Activated naive CD8-positive, alpha-beta T cell (primary cell): Measurements from ENCODE around the gene C13orf46.
"Not testable (repeated sequence)": the region's sequence is repeated elsewhere in the genome, so short reads cannot be mapped to it uniquely, and the experiment has no call there.

Source experiments
- H3K27ac Mint-ChIP-seq: one replicate; pipeline ENCODE4 v1.8.0; 2021; ENCODE audit warnings: mixed read lengths
- H3K27me3 Mint-ChIP-seq: one replicate; pipeline ENCODE4 v1.8.0; 2021; ENCODE audit warnings: mixed read lengths
- H3K36me3 Mint-ChIP-seq: one replicate; pipeline ENCODE4 v1.8.0; 2021; ENCODE audit warnings: mixed read lengths
- H3K4me1 Mint-ChIP-seq: one replicate; pipeline ENCODE4 v1.8.0; 2021; ENCODE audit warnings: low read depth, mixed read lengths
- H3K4me3 Mint-ChIP-seq: one replicate; pipeline ENCODE4 v1.8.0; 2021; ENCODE audit warnings: mild to moderate bottlenecking, mixed read lengths
- H3K9me3 Mint-ChIP-seq: one replicate; pipeline ENCODE4 v1.8.0; 2021; ENCODE audit warnings: low read depth, mixed read lengths

Gene C13orf46

GRCh38 chr13:113915786-113916329 is 58.0 kb downstream of the C13orf46 start:
- Mint-ChIP-seq H3K4me3 (no peak overlapping the region), H3K36me3 (peaks cover 7% of the 10 kb centered on the region), H3K4me1 (peaks cover 4% of the 10 kb centered on the region), H3K27me3 (peaks cover 28% of the 10 kb centered on the region), H3K27ac (no peak overlapping the region), H3K9me3 (peaks cover 3% of the 10 kb centered on the region)

GRCh38 chr13:113915012-113915763 is 58.7 kb downstream of the C13orf46 start:
- Mint-ChIP-seq H3K9me3 (peaks cover 3% of the 10 kb centered on the region), H3K4me3 (no peak overlapping the region), H3K27ac (no peak overlapping the region), H3K4me1 (peaks cover 4% of the 10 kb centered on the region), H3K27me3 (peaks cover 29% of the 10 kb centered on the region), H3K36me3 (peaks cover 7% of the 10 kb centered on the region)

DNA sequence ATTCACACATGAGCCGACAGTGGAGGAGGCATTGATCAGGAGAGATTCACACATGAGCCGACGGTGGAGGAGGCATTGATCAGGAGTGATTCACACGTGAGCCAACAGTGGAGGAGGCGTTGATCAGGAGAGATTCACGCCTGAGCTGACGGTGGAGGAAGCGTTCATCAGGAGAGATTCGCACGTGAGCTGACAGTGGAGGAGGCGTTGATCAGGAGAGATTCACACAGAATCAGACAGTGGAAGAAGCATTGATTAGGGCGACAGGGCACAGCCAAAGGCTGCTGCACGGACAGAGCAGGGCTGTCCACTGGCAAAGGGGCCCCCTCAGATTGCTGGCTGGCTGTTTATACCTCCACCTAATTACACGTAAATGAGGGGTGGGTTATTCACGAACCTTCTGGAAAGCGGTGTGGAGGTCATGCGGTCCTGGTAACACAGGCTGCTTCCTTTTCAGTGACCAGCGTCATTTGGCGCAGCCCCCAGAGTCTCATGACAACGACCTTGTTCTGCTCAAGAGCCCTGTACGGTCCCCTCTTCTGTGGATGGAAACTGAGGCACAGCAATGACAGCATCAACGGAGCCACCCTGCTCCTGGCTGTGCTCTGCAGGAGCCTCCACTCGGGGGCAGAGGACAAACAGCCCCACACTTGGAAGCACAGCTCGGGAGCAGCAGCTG is 59.4 kb downstream of the C13orf46 start:
- Mint-ChIP-seq H3K27me3 (peaks cover 29% of the 10 kb centered on the region), H3K36me3 (peaks cover 7% of the 10 kb centered on the region), H3K27ac (no peak overlapping the region), H3K4me3 (no peak overlapping the region), H3K9me3 (peaks cover 3% of the 10 kb centered on the region), H3K4me1 (peaks cover 4% of the 10 kb centered on the region)

DNA sequence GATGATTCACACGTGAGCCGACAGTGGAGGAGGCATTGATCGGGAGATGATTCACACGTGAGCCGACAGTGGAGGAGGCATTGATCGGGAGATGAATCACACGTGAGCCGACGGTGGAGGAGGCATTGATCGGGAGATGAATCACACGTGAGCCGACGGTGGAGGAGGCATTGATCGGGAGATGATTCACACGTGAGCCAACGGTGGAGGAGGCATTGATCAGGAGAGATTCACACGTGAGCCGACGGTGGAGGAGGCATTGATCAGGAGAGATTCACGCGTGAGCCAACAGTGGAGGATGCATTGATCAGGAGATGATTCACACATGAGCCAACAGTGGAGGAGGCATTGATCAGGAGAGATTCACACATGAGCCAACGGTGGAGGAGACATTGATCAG is 60.0 kb downstream of the C13orf46 start:
- H3K27me3 Mint-ChIP-seq = peaks cover 29% of the 10 kb centered on the region
- H3K36me3 Mint-ChIP-seq, H3K27ac Mint-ChIP-seq, H3K9me3 Mint-ChIP-seq, H3K4me3 Mint-ChIP-seq, H3K4me1 Mint-ChIP-seq: not testable (repeated sequence)

- peaks cover 30% of the 10 kb centered on the region for H3K27me3 Mint-ChIP-seq
Measured at GRCh38 chr13:113913408-113913807, 60.5 kb downstream of the C13orf46 start.

GRCh38 chr13:113912596-113912995 is 61.3 kb downstream of the C13orf46 start:
- Mint-ChIP-seq H3K36me3 (peaks cover 7% of the 10 kb centered on the region), H3K4me1 (peaks cover 9% of the 10 kb centered on the region), H3K4me3 (no peak overlapping the region), H3K27me3 (peaks cover 32% of the 10 kb centered on the region), H3K27ac (no peak overlapping the region), H3K9me3 (peaks cover 3% of the 10 kb centered on the region)

More at GRCh38 chr13:113913408-113913807, 60.5 kb downstream of the C13orf46 start:
- not testable (repeated sequence) for H3K36me3 Mint-ChIP-seq, H3K9me3 Mint-ChIP-seq, H3K4me3 Mint-ChIP-seq, H3K27ac Mint-ChIP-seq, H3K4me1 Mint-ChIP-seq

GRCh38 chr13:113907635-113908617 is 66.0 kb downstream of the C13orf46 start:
- no peak overlapping the region for H3K4me3 Mint-ChIP-seq
- H3K27ac Mint-ChIP-seq = no peak overlapping the region
- peaks cover 4% of the 10 kb centered on the region for H3K36me3 Mint-ChIP-seq
- H3K9me3 Mint-ChIP-seq = peaks cover 3% of the 10 kb centered on the region
- peaks cover 9% of the 10 kb centered on the region for H3K4me1 Mint-ChIP-seq
- H3K27me3 Mint-ChIP-seq = peaks cover 16% of the 10 kb centered on the region

DNA sequence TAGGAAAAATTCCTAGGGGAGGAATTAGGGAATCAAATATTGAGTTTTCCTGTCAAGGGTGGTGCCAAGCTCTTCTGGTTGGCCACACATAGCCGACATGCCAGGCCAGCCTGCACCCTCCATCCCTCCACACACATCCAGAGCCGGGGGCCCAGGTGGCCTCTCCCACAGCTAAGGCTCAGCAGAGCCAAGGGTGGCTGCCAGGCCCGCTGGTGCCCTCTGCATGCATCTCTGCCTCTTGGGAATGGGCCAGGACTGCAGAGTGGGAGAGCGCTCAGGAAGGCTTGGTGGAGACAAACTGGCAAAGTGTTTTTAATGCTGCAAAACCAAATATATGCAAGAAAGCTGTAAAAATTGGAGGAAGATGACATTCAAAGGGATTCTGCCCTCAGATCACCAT is 67.3 kb downstream of the C13orf46 start:
- Mint-ChIP-seq H3K4me1 (peaks cover 5% of the 10 kb centered on the region), H3K36me3 (no peaks in the 10 kb centered on the region), H3K9me3 (no peaks in the 10 kb centered on the region), H3K4me3 (no peak overlapping the region), H3K27ac (no peak overlapping the region), H3K27me3 (peaks cover 7% of the 10 kb centered on the region)

GRCh38 chr13:113905942-113906341 is 67.9 kb downstream of the C13orf46 start:
- H3K4me3 Mint-ChIP-seq = no peak overlapping the region
- peaks cover 5% of the 10 kb centered on the region for H3K4me1 Mint-ChIP-seq
- no peaks in the 10 kb centered on the region for H3K9me3 Mint-ChIP-seq
- no peak overlapping the region for H3K27ac Mint-ChIP-seq
- H3K27me3 Mint-ChIP-seq = peaks cover 4% of the 10 kb centered on the region
- no peaks in the 10 kb centered on the region for H3K36me3 Mint-ChIP-seq

DNA sequence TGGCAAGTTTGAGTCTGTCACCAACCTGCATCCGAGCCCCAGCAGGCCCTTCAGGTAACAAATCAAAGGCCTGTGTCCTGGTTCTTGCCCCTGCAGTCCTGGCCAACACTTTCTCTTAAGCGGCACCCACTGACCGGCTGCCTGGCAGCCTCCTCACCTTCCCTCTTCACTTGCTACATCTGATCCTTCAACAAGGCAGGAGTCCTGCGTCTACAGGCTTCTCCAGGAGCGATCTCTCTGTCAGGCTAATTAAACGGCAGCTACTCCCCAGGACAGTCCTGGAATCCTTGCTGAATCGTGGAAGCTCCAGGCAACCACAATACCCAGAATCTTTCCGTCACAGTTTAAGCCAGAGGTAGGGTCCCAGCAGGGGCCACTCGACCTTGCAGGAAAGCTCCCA is 68.9 kb downstream of the C13orf46 start:
- Mint-ChIP-seq H3K4me3 (no peak overlapping the region), H3K9me3 (no peaks in the 10 kb centered on the region), H3K27me3 (peaks cover 2% of the 10 kb centered on the region), H3K27ac (no peak overlapping the region), H3K36me3 (no peaks in the 10 kb centered on the region), H3K4me1 (peaks cover 5% of the 10 kb centered on the region)

GRCh38 chr13:113904411-113904810 is 69.5 kb downstream of the C13orf46 start:
- Mint-ChIP-seq H3K27me3 (peaks cover 2% of the 10 kb centered on the region), H3K4me3 (no peak overlapping the region), H3K4me1 (peaks cover 5% of the 10 kb centered on the region)

GRCh38 chr13:113903912-113904311 is 70.0 kb downstream of the C13orf46 start:
- no peak overlapping the region for H3K4me3 Mint-ChIP-seq
- peaks cover 2% of the 10 kb centered on the region for H3K27me3 Mint-ChIP-seq
- H3K4me1 Mint-ChIP-seq = peaks cover 5% of the 10 kb centered on the region
- no peaks in the 10 kb centered on the region for H3K9me3 Mint-ChIP-seq
- no peaks in the 10 kb centered on the region for H3K36me3 Mint-ChIP-seq
- no peak overlapping the region for H3K27ac Mint-ChIP-seq

More at GRCh38 chr13:113904411-113904810, 69.5 kb downstream of the C13orf46 start:
- Mint-ChIP-seq H3K36me3 (no peaks in the 10 kb centered on the region), H3K9me3 (no peaks in the 10 kb centered on the region), H3K27ac (no peak overlapping the region)
